Measurements from ENCODE around the gene POGZ.

GRCh38 chr1:151369621-151370048 lies 89.7 kb downstream of the POGZ start:
- TF ChIP-seq CHD2 (IDR thresholded peaks at IDR 0.05; ENCODE audit: low read depth, low read length) (no peak), KDM5A (IDR thresholded peaks at IDR 0.05; ENCODE audit: borderline replicate concordance, low read length) (no peak), HINFP (CRISPR knock-in tag; IDR thresholded peaks at IDR 0.05; ENCODE audit: low read depth) (no peak), CTCF (CRISPR knock-in tag; IDR thresholded peaks at IDR 0.05) (no peak), SMARCC2 (IDR thresholded peaks at IDR 0.05) (no peak), ATM (IDR thresholded peaks at IDR 0.05; ENCODE audit: borderline replicate concordance) (no peak), MAZ (IDR thresholded peaks at IDR 0.05; ENCODE audit: borderline replicate concordance, low read depth, low read length) (no peak), MAZ (CRISPR knock-in tag; IDR thresholded peaks at IDR 0.05; ENCODE audit: low read depth) (no peak), CBFB (CRISPR knock-in tag; IDR thresholded peaks at IDR 0.05) (no peak), SIN3A (IDR thresholded peaks at IDR 0.05; ENCODE audit: borderline replicate concordance, low read depth, low read length) (no peak), MYNN (CRISPR knock-in tag; IDR thresholded peaks at IDR 0.05; ENCODE audit: low read depth) (no peak), POLR2AphosphoS5 (IDR thresholded peaks at IDR 0.05; ENCODE audit: low read depth, low read length) (no peak)

All from HepG2 (cell line).